Embryonic facial prominence (tissue), 1 donor: ENCODE results near the gene FBP2.

ENCODE experiments used
- DNase-seq: peaks from one replicate; pipeline ENCODE4 v3.0.0-alpha.2; 2016; ENCODE audit errors: extremely low spot score

Gene FBP2

GRCh38 chr9:94593459-94594345 lies at the start of gene FBP2:
Gene FBP2 (minus strand): TSS chr9:94593824. CDS start chr9:94593726, 98 bp downstream.
- DNase-seq = no peak

GRCh38 chr9:94643176-94643575 lies 49.6 kb upstream of the FBP2 start:
- DNase-seq = no peak

DNA sequence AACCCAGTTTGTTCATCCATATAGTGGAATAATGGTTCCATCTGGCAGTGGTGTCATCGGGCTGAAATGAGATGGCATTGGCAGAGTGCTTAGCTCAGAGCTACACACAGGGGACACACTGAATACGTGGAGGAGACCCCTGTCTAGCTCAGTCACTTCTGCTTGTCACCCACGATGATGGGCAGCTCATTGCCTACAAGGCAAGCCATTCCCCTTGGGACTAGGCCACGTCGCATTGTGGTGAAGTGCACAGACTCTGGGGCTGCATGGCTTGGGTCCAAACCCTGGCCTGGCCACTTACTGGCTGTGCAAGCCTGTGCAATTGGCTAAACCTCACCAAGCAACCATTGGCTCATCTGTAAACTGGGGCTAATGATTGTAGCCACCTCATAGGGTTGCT lies 48.9 kb upstream of the FBP2 start:
- DNase-seq = no peak

GRCh38 chr9:94639999-94640376 lies 46.4 kb upstream of the FBP2 start:
- DNase-seq = no peak

- DNase-seq = no peak
These were observed 45.7 kb upstream of the FBP2 start, which contains the start of gene FBP1 for GRCh38 chr9:94639061-94639998. Gene FBP1 (minus strand): TSS chr9:94639518. CDS start chr9:94639310, 208 bp downstream.

DNA sequence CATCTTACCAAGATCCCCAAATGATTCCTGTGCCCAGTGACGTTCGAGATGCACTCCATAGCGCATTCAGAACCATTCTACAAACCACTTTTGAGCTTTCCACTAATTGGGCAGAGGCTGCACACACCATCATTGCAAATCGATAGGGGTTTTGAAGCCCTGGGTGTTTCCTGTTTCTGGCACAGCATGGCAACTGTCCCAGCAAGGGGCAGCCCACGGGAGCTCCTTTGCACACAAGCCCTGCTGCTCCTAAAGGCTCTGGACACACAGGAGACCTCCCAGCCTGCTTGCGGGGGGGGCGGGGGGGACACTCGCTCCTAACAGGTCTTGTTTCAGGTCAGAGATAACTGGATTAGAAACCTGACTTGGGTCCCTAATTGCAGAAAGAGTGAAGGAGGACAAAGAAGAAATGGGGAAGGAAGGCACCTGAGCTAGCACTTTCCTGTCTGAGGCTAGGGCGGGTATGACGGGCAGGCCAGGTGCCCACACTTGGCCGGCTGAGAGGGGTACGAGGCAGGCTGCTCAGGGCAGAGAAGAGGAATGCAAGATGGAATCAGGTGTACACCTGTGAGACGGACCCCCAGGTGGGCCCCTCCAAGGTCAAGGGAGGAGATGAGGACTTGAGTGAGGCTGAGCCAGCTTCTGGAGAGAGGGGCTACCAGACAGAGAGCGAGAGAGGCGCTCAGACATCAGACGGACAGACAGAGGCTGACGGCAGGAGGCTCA lies 44.9 kb upstream of the FBP2 start:
- DNase-seq = no peak

- no peak for DNase-seq
These were observed 39.1 kb upstream of the FBP2 start for GRCh38 chr9:94632737-94633136.

DNA sequence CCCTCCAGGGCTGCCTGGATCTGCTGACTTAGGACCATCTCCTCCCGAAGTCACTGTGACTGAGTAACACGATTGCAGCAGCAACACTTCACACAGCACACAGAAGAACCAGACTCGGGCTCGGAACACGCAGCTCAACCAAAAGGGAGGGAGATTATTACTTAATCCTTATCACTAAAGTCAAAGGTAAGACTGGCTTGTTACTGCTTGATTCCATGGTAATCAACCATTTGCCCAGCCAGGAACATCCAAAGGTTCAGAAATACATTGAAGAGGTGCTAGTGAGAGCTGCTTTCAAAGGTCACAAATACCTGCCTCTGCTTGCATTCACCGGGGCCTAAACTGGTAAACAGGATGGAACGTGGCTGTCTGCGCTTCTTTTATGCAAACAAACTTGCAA lies 38.0 kb upstream of the FBP2 start:
- no peak for DNase-seq

DNA sequence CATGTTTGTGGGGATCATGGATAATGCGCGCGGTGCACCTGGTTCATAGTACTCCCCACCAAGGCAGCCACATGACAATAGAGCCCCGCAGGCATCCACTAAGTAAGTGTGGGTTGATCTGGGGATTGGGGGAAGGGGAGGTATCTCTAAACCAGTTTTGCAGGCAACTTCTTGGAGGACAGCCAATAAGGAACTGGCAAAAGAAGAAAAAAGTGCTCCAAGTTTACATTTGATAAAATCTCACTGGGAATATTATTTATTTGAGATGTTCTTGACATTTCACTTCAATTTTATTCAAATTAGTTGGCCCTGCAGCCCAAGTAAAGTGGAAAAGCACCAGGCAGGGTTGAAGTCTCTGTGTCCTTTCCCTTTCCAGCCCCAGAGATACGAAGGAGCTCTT lies 37.2 kb upstream of the FBP2 start:
- peak; percentile 36 for DNase-seq

- no peak for DNase-seq
These were observed 36.7 kb upstream of the FBP2 start for GRCh38 chr9:94630281-94630680.

DNA sequence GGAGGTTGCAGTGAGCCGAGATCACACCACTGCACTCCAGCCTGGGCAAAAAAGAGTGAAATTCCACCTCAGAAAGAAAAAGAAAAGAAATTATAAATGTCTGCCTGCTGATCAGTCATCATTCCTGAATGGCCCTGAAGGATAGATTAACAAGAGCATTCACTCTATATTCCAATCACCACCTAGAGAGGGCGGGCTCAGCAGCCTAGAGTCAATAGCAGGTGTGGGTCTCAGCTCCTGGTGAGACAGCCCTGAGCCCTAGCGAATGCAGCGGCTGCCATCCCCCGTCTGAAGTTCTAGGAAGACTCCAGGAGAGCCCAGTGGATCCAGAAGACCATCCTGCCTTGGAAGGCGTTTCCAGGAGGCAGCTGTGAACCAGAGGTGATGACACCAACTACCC lies 33.7 kb upstream of the FBP2 start:
- no peak for DNase-seq

- no peak for DNase-seq
These were observed 32.2 kb upstream of the FBP2 start for GRCh38 chr9:94625835-94626234.

GRCh38 chr9:94624629-94625028 lies 31.0 kb upstream of the FBP2 start:
- DNase-seq = no peak

DNA sequence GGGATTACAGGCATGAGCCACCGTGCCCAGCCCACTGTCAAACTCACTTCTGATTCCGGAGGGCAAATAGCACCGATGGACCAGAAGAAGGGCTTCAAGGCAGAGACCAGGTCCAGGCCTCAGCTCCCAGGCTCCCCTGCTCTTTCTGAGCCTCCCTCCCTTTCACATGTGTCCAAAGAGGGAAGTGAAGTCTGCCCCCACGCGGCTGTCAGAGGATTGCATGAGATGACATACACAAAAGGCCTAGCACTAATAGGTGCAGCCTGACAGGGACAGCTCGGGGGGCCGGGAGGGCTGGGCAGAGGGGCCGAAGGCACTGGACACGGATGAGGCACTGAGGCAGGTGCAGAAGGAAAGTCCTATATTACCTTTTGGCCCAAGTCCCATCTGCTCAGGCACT lies 29.6 kb upstream of the FBP2 start:
- no peak for DNase-seq

GRCh38 chr9:94622087-94622800 lies 28.6 kb upstream of the FBP2 start:
- no peak for DNase-seq

GRCh38 chr9:94619026-94619425 lies 25.4 kb upstream of the FBP2 start:
- DNase-seq = no peak

DNA sequence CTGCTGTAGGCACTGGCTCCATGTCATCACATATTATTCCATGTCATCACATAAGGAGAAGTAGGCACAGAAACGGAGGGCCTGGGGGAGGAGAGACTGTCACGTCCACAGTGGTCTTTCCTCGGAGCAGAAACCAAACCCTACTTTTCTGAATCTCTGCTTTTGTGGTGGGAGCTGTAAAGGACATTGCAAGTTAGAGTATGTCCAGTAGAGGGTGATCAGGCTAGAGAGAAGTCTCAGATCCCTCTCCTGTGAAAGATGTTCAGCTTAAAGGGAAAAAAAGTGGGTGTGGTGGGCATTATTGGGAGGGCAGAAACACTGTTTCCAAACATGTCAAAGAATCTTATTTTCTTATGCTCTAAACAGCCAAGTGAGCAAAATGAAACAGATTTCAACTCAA lies 19.4 kb upstream of the FBP2 start:
- DNase-seq = no peak

DNA sequence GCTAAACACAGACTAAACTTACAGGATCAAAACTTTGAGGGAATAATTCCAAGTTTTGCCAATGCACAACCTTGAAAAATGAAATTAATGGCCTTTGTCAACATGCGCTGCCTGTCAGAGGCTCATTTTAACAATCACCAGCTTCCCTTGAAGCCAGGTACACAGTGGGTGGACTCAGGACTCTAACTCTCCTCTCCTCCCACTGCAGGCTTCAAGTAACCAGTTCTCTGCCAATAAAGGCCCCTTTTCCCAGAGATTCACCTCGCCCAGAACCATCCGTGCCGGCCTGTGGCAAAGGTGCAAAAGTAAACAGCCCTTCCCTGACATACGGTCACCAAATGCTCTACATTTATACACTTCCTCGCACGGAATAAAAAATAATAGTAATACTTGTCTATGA lies 18.4 kb upstream of the FBP2 start:
- DNase-seq = no peak

DNA sequence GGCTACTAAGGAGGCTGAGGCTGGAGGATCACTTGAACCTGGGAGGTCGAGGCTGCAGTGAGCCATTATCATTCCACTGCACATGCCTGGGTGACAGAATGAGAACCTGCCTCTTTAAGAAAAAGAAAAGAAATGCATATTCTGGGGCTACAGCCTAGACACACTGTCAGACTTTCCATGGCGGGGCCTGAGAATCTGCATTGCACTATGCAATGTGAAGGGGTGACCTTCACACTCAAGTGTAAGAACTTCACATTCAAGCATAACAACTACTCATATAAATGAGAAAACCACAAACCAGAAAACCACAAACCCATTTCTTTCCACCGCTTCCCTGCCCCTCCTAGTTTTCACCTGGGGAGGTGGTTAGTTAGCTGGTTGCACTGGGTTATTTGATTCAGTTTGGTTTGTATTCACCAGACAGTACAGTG lies 18.0 kb upstream of the FBP2 start:
- no peak for DNase-seq

GRCh38 chr9:94610181-94610606 lies 16.6 kb upstream of the FBP2 start:
- DNase-seq = no peak

DNA sequence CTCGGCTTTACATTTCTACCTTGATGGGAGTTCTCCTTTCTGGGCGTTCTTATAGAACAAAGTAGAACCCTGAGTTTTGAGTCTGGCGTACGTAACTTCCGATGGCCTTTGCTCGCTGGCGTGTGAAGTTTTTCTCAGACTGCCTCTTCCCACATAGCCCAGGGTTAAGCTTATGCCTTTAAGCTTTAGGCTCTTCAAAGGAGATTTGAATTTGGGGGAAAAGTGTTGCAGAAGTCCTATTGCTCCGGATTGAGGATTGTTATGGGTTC lies 13.7 kb upstream of the FBP2 start:
- DNase-seq = no peak
